ENCODE results near the gene ZNF571.
A peak's percentile ranks its signal among the peaks of the same experiment; 100 is the strongest.

Gene ZNF571

DNA sequence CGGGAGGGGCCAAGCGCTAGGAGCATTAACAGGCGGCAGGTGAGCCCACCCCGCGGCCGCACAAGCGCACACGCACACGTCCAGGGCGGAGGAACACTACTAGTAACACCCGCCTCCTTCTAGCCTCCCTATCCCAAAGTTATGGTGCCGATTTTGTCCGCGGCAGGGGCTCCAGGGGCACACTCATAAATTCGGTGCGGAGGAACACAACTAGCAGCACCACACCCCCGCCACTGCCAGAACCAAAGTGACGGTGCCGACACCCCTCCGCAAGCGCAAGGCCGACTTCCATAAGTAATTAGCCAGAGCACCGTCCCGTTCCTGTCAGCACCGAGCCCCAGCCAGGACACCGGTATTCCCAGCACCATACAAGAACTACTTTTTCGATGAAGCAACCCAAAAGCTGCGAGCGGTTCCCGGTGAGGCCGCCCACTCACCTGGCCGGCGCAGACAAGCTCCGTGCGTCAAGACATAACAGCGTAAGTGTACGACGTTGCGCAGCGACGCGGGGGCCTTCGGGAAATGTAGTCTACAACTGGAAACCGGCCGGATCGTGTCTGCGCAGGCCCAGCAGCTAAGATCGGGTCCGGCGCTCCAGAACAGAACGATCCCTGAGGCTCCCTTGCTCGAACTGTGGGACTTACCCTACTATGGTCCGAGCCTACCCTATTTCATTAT, at the start of gene ZNF571, which contains the start of gene ZNF540:
ZNF571 (minus strand) TSS at position 489 of the 678 bp plus-strand sequence. CDS start 8,116 bp downstream, outside the sequence.
ZNF540 (plus strand) TSS at position 573 of the 678 bp plus-strand sequence. CDS start 3,572 bp downstream, outside the sequence.
- peak; percentile 76 to 80 (median 80) for DNase-seq (ENCODE audit: low read depth in 2 of 3, low spot score in 2 of 3)

DNA sequence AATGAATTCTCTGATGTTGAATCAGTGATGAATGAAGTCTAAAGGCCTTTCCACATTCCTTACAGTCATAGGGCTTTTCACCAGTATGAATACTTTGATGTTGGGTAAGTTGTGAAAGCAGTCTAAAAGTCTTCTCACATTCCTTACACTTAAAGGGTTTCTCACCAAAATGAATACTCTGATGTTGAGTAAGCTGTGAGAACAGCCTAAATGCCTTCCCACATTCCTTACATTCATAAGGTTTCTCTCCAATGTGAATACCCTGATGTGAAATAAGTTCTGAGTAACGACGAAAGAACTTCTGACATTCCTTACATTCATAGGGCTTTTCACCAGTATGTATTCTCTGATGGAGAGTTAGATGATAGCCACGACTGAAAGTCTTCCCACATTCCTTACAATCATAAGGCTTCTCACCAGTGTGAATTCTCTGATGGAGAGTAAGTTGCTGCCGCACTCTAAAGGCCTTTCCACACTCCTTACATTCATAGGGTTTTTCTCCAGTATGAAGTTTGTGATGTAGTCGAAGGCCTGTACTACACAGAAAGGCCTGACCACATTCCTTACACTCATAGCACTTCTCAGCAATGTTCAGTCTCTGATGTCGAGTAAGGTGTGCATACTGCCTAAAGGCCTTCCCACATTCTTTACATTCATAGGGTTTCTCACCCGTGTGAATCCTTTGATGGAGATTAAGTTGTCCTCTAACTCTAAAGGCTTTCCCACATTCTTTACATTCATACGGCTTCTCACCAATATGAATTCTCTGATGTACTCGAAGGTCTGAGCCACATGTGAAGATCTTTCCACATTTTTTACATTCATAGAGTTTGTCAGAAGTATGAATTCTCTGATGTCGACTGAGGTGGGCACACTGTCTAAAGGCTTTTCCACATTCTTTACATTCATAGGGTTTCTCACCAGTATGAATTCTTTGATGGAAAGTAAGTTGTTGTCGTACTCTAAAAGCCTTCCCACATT, 40.8 kb upstream of the ZNF571 start:
- no peak for DNase-seq (ENCODE audit: low read depth in 2 of 3, low spot score in 2 of 3)

DNA sequence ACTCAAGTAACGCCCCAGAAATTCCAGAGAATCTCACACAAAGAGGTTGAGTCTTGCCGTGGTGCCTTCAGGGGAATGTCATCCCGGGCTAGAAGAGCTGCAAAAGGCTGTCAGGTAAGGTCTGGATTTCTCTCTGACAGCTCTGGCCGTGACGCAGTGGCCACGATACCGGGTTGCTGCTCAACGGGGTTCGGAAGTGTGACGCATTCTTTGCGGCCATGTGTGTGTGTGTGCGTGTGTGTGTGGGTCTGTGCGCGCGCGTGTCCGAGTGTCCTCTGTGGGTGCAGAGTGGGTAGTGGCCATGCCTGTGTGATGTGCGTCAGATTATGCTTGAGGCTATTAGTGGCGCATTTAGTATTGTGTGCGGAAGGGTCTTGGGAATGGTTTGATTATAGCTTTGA, 390 bp upstream of the ZNF571 start:
- DNase-seq (ENCODE audit: low read depth in 2 of 3, low spot score in 2 of 3) = peak in 2 of 3 experiments; percentile 23 to 32

DNA sequence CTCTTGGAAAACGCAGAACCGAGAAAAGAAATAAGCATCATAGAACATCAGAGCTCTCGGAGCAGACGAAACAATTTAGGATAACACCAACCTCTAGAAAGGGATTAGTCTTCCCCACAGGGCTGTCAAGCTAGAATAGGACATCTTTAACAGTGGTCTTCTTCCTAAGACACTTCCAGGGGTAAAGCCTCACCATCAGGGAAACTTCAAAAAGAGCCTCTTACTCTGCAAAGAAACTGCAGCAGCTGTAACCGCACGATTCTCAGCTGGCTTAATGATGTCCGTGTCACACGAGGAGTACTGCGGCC, 642 bp downstream of the ZNF571 start:
- DNase-seq (ENCODE audit: low read depth in 2 of 3, low spot score in 2 of 3) = no peak

DNA sequence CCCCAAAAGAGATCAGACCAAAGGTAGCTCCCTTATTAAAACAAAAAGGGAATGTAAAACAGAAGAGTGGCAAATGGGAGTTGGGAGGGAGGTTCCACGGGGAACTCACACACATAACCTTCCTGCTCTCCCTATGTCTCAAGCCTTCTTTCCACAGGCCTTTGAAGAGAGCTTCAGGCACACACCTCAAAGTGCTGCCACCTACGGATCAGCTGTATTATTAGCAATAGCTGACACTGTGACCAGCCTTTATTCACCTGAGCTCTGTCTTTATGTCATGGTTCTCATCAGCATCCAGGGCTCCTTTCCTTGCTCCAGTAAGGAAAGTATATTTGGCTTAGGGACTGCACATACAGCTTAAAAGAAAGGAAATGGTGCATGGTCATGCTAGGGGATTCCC, 11.3 kb downstream of the ZNF571 start:
- DNase-seq (ENCODE audit: low read depth in 2 of 3, low spot score in 2 of 3) = no peak

DNA sequence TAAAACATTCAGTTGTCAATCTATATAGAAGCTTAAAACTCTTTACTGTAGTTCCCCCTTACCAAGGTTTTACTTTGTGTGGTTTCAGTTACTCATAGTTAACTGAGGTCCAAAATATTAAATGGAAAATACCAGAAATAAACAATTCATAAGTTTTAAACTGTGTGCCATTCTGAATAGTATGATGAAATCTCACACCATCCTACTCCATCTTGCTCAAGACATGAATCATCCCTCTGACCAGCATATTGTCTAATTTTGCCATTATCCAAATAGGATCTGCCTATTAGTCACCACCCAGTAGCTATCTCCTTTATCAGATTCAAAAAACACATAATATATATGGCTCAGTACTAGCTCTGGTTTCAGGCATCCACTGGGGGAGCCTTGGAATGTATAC, 22.4 kb downstream of the ZNF571 start:
- DNase-seq (ENCODE audit: low read depth in 2 of 3, low spot score in 2 of 3) = no peak

DNA sequence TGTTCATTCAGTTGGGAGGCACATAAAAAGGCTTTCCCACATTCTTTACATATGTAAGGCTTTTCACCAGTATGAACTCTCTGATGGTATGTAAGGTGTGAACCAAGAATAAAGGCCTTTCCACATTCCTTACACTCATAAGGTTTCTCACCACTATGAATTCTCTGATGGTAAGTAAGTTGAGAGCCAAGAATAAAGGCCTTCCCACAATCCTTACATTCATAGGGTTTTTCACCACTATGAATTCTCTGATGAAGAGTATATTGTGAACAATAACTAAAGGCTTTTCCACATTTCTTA, 29.3 kb downstream of the ZNF571 start:
- DNase-seq (ENCODE audit: low read depth in 2 of 3, low spot score in 2 of 3) = no peak

DNA sequence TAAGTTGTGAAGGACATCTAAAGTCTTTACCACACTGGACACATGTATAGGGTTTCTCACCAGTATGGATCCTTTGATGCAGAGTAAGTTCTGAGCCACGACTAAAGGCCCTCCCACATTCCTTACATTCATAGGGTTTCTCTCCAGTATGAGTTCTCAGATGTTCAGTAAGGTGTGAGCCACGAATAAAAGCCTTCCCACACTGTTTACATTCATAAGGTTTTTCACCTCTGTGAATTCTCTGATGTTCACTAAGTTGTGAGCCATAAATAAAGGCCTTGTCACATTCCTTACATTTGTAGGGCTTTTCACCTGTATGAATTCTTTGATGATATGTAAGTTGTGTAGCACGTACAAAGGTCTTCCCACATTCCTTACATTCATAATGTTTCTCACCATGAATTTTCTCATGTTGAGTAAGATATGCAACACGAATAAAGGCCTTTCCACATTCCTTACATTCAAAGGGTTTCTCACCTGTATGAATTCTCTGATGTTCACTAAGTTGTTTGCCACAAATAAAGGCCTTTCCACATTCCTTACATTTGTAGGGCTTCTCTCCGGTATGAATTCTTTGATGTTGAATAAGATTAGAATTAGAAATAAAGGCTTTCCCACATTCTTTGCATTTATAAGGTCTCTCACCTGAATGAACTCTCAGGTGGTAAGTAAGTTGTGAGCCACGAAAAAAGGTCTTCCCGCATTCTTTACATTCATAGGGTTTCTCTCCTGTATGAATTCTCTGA, 29.8 kb downstream of the ZNF571 start:
- no peak for DNase-seq (ENCODE audit: low read depth in 2 of 3, low spot score in 2 of 3)

DNA sequence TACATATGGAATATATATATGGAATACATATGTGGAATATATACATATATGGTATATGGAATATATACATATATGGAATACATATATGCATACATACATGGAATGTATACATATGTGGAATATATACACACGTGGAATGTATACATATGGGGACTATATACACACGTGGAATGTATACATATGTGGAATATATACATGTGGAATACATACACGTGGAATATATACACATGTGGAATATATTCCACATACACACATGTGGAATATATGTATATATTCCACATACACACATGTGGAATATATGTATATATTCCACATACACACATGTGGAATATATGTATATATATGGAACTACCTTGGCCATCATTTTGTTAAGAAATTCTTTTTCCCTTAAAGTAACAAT, 31.1 kb downstream of the ZNF571 start:
- DNase-seq (ENCODE audit: low read depth in 2 of 3, low spot score in 2 of 3) = no peak

DNA sequence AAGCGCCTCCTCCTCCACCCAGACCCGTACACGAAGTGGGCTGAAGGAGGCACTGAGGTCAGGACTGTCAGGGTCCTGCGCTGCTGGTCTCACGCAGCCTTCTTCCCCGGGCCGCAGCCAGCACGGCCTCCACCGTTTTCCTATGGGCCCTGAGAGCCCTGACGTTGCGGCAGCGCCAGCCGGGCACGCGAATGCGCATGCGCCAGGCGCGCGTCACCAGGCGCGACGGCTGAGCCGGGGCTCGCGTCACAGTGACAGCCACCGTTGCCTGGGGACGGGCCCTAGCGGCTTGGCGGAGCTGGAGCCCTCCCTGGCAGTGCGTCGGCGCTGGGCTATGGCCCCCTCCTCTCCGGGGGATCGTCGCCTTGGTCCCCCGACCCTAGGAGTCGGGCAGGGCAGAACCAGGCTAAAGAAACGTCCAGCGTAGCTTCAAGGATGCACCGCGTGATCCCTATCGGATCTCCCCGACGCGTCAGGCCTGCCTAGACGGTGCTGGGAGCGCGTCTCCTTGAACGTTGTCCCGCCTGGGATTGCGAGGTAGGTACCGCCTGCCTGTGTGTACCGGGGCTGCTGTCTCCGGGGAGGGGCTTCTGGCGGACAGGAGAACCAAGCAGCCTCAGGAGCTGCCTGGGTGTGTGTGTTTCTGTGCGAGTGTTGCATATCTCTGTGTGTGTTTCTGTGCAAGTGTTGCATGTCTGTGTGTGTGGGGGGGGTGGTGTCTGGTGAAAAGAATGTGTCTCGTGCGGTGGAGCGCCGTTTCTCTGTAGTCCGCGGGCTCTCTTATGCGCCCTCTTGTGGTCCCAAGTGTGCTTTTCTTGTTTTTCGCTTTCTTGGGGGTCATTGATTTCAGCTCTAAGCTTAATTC, 43.2 kb downstream of the ZNF571 start:
- DNase-seq (ENCODE audit: low read depth in 2 of 3, low spot score in 2 of 3) = peak; percentile 3 to 26 (median 20)

DNA sequence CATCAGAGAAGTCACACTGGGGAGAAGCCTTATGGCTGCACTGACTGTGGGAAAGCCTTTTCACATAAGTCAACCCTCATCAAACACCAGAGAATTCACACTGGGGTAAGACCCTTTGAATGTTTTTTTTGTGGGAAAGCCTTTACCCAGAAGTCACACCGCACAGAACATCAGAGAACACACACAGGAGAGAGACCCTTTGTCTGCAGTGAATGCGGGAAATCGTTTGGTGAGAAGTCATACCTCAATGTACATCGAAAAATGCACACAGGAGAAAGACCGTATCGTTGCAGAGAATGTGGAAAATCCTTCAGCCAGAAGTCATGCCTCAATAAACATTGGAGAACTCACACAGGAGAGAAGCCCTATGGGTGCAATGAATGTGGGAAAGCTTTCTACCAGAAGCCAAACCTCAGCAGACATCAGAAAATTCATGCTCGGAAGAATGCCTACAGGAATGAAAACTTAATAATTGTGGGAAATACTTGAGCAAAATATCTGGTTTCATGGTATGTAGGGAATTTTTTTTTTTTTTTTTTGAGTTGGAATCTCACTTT, 57.1 kb downstream of the ZNF571 start:
- DNase-seq (ENCODE audit: low read depth in 2 of 3, low spot score in 2 of 3) = no peak

DNA sequence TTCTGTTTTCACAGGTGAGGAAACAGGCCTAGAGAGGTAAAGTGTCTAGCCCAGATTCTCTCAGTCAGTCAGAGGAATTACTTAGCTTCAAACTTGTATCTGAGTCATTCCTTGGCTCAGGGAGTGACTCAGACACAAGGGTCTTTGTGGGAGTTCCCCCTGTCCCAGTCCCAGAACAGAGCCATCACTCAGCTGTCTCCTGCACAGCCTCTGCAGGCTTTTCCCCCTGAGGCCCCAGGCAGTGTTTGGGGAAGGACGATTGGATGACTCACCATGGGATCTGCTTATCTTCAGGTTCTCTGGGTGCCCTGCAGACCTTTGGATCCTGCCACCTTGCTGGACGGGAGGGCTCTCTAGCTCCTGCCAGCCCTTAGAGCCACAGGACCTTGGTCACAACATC, 74.7 kb downstream of the ZNF571 start:
- no peak for DNase-seq (ENCODE audit: low read depth in 2 of 3, low spot score in 2 of 3)
